ENCODE results near the gene IL1RAPL2.
"Not testable (repeated sequence)": the region's sequence is repeated elsewhere in the genome, so short reads cannot be mapped to it uniquely, and the experiment has no call there.

Gene IL1RAPL2

DNA sequence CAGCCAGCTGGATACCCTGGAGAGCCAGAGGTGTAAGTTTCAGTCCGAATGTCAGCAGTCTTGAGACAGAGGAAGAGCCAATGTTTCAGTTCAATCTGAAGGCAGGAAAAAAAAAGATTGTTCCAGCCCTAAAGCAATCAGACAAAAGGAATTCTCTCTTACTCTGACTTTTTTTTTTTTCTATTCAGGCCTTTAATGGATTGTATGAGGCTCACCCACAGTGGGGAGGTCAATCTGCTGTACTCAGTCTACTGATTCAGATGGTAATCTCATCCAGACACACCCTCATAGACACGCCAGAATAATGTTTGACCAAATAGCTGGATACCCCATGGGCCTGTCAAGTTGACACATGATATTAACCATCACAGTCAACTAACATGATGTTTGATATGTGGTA is 602.6 kb downstream of the IL1RAPL2 start:
- DNase-seq (ENCODE audit: low read depth), result no peak

- DNase-seq (ENCODE audit: low read depth), result no peak
Measured at GRCh38 chrX:105173071-105173470, 607.1 kb downstream of the IL1RAPL2 start.

DNA sequence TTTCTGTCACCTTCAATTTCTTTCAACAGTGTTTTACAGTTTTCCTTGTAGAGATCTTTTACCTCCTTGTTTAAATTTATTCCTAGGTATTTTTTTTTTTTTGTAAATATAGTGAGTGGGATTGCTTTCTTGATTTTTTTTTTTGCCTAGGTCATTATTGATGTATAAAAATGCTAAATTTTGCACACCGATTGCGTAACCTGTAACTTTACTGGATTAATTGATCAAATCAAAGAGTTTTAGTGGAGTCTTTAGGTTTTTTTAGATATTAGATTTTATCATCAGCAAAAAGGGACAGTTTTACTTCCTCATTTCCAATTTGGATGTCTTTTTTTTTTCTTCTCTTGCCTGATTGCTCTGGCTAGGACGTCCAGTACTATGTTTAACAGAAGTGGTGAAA is 613.6 kb downstream of the IL1RAPL2 start:
- no peak for DNase-seq (ENCODE audit: low read depth)

GRCh38 chrX:105189093-105189492 is 623.1 kb downstream of the IL1RAPL2 start:
- no peak for DNase-seq (ENCODE audit: low read depth)

DNA sequence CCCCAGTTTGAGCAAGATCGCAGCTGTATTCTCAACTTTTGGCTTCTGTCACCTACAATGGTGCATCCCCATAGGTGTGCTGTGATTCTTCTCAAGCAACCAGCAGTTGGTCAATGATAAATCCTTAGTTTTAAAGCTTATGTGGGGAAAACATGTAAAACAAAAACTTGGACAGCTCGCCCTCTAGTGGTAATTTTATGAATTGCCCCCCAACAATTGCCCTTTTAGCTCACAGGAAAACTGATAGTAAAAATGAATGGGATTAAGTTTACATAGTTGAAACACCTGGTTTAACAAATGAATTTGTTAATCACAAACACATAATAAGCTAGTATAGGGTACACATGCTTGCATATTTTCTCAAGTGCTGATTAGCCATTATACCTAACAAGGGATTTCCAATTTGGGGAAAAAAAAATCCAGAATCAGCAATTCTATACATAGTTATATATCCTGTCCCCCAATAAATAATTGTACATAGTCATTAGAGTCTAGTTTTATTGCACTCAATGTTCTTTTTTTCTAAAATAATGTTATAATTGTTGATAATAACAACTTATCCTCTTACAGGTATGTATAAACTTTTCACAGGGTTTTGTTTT is 624.4 kb downstream of the IL1RAPL2 start:
- DNase-seq (ENCODE audit: low read depth), result no peak

DNA sequence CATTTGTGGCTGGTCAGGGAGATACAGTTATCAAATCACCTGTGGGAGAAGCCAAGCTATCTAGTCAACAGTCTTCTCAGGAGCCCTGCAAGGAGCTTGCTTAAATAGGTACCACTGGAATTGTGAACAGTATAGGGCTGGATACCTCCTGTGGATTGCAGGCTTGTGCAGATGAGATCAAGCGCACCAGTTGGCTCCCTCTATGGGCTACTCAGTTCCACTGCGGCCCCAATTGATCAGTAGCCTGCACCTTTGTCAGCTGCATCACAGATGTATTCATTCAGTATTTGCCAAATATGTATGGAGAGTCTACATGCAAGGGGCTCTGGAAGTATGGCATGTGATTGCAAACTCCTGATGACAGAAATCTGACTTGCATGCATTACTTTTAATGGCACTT is 625.9 kb downstream of the IL1RAPL2 start:
- DNase-seq (ENCODE audit: low read depth), result no peak

DNA sequence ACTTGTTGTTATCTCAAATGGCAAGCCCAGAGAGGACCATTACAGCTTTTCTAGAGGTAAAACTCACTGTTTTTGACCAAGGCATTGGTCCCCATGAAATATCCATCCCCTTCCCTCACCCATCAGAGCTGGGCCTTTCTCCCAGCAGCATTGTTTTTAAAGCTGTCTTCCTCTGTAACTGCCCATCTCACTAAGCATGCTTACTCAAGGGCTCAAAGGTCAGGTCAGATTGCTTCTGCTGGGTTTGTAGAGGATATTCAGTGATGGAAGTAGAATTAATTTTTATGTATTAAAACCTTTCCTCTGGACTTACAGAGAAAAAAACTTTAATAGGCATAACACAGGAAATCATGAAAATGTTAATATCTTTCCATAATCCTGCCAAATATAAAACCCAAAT is 643.4 kb downstream of the IL1RAPL2 start:
- no peak for DNase-seq (ENCODE audit: low read depth)

DNA sequence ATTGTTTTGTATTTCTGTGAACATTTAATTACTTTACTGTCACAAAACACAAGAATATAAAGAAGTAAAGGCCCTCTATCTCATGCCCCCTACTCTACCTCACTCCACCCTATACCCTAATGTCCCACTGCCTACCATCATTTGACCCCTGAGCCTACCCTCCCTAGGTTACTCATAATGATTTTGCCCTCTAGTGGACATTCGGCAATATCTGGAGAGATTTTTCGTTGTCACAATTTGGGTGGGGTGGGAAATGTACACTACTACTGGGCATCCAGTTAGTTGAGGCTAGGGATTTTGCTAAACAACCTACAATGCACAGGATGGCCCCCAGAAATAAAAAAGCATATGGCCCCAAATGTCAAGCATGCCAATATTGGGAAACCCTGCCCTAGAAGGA is 644.3 kb downstream of the IL1RAPL2 start:
- no peak for DNase-seq (ENCODE audit: low read depth)

GRCh38 chrX:105211066-105211575 is 645.1 kb downstream of the IL1RAPL2 start:
- no peak for DNase-seq (ENCODE audit: low read depth)

- DNase-seq (ENCODE audit: low read depth), result no peak
Measured at GRCh38 chrX:105219454-105220401, 653.7 kb downstream of the IL1RAPL2 start.

DNA sequence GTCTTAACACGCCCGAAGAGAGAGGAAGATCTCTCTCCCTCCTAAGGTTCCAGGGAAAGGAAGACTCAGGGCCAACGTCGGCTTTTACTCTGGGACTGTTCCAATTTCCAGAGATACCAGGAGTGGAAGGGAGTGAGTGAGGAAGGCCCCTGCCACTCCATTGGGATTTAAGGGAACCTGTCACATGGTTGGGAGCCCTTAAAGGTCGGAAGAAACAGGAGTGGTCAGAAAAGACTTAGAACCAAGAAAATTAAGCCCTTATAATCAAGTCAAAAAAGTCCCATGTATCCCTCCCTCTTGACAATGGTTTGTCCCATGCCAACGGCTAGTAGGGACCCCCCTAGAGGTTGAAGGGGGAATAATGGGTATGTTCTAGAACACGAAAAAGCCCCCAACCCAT is 654.6 kb downstream of the IL1RAPL2 start, which contains the start of gene TEX13A:
TSS of gene TEX13A (minus strand) at position 59 of the 400 bp plus-strand sequence. CDS start 297 bp downstream, outside the sequence.
- no peak for DNase-seq (ENCODE audit: low read depth)

GRCh38 chrX:105221374-105221773 is 655.4 kb downstream of the IL1RAPL2 start:
- DNase-seq (ENCODE audit: low read depth), result no peak

GRCh38 chrX:105226499-105226898 is 660.5 kb downstream of the IL1RAPL2 start:
- no peak for DNase-seq (ENCODE audit: low read depth)

DNA sequence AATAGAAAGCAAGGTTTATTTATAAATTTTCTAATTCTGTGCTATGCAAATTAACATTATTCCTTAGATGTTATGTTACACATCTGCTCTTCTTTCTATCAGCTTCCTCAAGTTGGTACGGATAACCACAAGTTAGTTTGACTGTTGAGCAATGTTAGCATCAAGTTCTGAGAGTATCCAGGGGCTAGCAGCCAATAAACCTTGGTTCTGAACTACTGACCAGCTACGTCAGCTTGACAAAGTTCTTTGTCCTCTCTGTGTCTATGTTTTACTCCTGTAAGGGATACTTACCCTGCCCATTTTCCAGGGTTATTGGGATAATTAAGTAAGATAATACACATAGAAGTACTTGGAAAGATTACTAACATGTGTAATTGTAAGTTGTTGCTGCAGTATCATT is 662.6 kb downstream of the IL1RAPL2 start:
- DNase-seq (ENCODE audit: low read depth), result no peak

DNA sequence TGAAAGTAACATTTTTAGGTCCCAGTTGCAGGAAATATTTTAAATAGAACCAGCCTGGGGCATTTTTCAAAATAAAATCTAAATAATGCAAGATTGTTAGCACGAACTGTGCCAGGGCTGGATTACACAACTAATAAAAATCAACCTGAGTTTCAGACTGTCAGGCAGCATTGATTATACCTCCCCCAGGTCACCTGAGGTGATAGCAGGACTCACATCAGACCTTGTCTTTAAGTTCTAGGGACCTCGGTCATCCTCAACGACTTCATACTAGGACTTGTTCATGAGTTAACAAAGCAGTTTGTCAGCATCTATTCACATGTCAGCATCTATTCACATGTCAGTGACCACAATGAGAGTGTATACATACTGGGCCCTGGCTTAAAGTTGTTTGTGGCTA is 663.1 kb downstream of the IL1RAPL2 start:
- no peak for DNase-seq (ENCODE audit: low read depth)

GRCh38 chrX:105237407-105237806 is 671.4 kb downstream of the IL1RAPL2 start:
- DNase-seq (ENCODE audit: low read depth), result not testable (repeated sequence)

- no peak for DNase-seq (ENCODE audit: low read depth)
Measured at GRCh38 chrX:105241056-105241455, 675.1 kb downstream of the IL1RAPL2 start.

DNA sequence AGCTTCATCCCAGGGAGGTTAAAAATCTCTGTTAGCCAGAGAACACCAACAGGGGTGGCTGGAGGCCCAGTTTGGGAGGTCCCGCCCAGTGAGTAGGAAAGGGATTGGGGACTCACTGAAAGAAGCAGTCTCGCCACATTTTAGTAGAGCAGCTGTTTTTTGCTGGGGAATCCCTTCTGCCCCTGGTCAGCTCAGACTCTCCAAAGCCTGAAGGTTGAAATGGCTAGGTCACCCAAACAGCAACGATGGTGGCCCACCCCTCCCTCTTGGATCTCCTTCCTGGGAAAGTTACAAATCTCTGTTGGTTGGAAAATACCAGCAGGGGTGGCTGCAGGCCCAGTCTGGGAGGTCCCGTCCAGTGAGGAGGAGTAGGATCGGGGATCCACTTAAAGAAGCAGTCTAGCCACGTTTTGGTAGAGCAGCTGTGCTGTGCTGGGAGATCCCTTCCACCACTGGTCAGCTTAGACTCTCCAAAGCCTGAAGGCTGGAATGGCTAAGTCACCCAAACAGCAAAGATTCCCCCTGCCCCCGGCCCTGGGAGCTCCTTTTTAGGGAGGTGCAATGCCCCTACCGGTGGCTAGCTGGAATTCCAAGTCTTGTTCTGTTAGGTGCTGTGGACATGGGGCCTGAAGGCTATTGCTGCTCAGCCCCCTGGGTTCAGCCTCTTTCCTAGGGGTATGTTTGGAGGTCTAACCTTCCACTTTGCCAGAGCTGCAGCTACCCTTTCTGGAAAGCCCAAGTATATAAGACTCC is 694.5 kb downstream of the IL1RAPL2 start:
- no peak for DNase-seq (ENCODE audit: low read depth)

- DNase-seq (ENCODE audit: low read depth), result no peak
Measured at GRCh38 chrX:105263171-105263570, 697.2 kb downstream of the IL1RAPL2 start.

DNA sequence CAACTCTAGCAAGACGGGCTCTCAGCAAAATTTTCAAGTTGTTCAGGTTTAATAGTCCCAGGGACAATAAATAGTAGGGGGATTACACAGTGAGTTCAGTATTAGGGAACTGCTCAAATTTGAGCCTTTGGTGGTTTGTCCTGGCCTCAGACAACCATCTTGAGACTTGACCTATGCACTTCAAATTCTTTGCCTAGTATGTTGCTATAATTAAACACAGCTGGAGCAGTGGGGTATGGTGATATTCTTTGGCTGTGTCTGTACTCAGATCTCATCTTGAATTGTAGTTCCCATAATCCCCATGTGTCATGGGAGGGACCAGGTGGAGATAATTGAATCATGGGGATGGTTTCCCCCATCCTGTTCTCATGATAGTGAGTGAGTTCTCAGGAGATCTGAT is 697.8 kb downstream of the IL1RAPL2 start:
- DNase-seq (ENCODE audit: low read depth), result peak; percentile 22

- no peak for DNase-seq (ENCODE audit: low read depth)
Measured at GRCh38 chrX:105265093-105265492, 699.1 kb downstream of the IL1RAPL2 start.

DNA sequence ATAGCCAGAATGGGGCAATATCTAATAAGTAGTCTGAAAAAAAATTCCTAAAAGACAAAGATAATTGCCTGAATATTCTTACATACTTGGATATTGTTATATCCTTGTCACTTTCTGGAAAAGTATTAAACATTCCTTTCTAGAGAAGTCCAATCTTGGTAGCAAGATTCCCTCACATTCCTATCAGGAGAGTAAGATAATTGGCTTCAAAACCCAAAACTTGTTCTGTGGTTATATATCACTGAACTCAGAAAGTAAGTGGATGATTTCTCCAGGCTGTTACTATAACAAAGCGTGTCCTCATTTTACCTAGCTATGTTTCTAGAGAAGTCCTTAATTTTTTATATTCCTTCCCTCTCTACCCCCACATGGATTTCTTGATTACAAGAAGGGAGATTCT is 700.5 kb downstream of the IL1RAPL2 start:
- no peak for DNase-seq (ENCODE audit: low read depth)

All from fibroblast of the conjunctiva (primary cell).